Kidney epithelial cell (primary cell): ENCODE measurements around the gene IGFL4. TPM values are rescaled to one million over a fixed set of nuclear protein-coding genes. Genes with fewer than 3 reads are reported as not detected.
A peak's percentile ranks its signal among the peaks of the same experiment; 100 is the strongest.

ENCODE experiments used
- DNase-seq: peaks from one replicate; pipeline ENCODE4 v3.0.0-alpha.2; 2010; ENCODE audit warnings: low read depth
- H3K27me3 ChIP-seq: 2 replicates; pipeline ENCODE4 v1.6.0; 2011; ENCODE audit warnings: low read length; ENCODE audit not compliant: control insufficient read depth, insufficient read depth
- H3K36me3 ChIP-seq: 2 replicates; pipeline ENCODE4 v1.5.1; 2011; ENCODE audit warnings: low read length; ENCODE audit not compliant: control insufficient read depth, insufficient read depth
- H3K4me3 ChIP-seq: 2 replicates; pipeline ENCODE4 v1.5.1; 2011; ENCODE audit warnings: low read depth, mild to moderate bottlenecking, control low read depth, low read length
- total RNA-seq: library from RNA; depleted of rRNA; stranded (reverse); fragments of >200 nt; gene quantifications from 2 replicates; pipeline ENCODE4 v1.2.3, GENCODE V29; 2015
- TF ChIP-seq, protein P1 (sequence below): IDR thresholded peaks from 2 replicates; pipeline ENCODE4 v1.5.1; 2011; ENCODE audit warnings: mild to moderate bottlenecking, moderate library complexity, low read length, control low read depth, inconsistent platforms; ENCODE audit not compliant: insufficient read depth, poor library complexity, severe bottlenecking

IGFL4 gene
- total RNA-seq, 1 donor from 2014 or later: not detected

- Histone ChIP-seq H3K27me3 (peaks cover 25% of the 10 kb centered on the region), H3K36me3 (no peaks in the 10 kb centered on the region), H3K4me3 (no peak overlapping the region)
- TF ChIP-seq, protein P1, sequence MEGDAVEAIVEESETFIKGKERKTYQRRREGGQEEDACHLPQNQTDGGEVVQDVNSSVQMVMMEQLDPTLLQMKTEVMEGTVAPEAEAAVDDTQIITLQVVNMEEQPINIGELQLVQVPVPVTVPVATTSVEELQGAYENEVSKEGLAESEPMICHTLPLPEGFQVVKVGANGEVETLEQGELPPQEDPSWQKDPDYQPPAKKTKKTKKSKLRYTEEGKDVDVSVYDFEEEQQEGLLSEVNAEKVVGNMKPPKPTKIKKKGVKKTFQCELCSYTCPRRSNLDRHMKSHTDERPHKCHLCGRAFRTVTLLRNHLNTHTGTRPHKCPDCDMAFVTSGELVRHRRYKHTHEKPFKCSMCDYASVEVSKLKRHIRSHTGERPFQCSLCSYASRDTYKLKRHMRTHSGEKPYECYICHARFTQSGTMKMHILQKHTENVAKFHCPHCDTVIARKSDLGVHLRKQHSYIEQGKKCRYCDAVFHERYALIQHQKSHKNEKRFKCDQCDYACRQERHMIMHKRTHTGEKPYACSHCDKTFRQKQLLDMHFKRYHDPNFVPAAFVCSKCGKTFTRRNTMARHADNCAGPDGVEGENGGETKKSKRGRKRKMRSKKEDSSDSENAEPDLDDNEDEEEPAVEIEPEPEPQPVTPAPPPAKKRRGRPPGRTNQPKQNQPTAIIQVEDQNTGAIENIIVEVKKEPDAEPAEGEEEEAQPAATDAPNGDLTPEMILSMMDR: peak; percentile 87
- no peak for DNase-seq
These were observed 36.4 kb upstream of the IGFL4 start for GRCh38 chr19:46076951-46077814.

DNA sequence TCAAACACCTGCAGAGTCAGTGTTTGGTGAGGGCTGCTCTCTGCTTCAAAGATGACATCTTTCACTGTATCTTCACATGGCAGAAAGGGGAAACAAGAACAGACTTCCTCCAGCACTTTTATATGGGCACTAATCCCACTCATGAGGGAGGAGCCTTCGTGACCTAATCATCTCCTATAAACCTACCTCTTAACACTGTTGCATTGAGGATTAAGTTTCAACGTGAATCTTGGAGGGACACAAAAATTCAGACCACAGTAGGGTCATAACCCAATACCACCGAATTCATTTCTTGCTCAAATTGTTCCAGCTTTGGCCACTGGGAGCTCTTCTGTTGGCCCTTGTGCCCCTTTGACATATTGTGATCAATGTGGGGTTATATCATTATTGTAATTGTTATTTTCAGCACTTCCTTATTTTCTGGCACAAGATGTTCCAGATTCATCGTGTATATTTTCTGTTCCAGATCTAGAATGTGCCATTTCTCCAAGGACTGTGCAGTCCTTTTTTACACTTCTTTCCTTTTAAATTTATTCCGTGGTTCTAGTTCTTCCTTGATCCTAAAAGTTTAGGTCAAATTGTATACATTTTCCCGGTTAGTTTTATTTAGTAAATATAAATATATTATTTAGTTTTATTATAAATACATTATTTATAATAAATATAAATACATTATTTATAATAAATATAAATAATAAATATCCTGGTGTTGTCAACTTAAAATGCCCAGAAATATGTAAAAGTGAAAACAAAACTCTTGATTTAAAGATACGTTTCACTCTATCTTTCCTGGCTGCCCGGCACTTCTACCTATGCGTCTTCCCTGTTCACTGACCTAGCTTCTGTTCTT lies 35.5 kb upstream of the IGFL4 start:
- no peak for DNase-seq
- peaks cover 25% of the 10 kb centered on the region for H3K27me3 ChIP-seq
- TF ChIP-seq, protein P1: no peak
- H3K4me3 ChIP-seq: no peak overlapping the region
- no peaks in the 10 kb centered on the region for H3K36me3 ChIP-seq

- TF ChIP-seq, protein P1: no peak
- Histone ChIP-seq H3K4me3 (no peak overlapping the region), H3K36me3 (no peaks in the 10 kb centered on the region), H3K27me3 (peaks cover 21% of the 10 kb centered on the region)
- DNase-seq: no peak
These were observed 32.6 kb upstream of the IGFL4 start for GRCh38 chr19:46073268-46073922.

- TF ChIP-seq, protein P1: no peak
- no peak overlapping the region for H3K4me3 ChIP-seq
- peaks cover 7% of the 10 kb centered on the region for H3K27me3 ChIP-seq
- H3K36me3 ChIP-seq: no peaks in the 10 kb centered on the region
- DNase-seq: peak; percentile 21
These were observed 29.1 kb upstream of the IGFL4 start for GRCh38 chr19:46069806-46070341.

GRCh38 chr19:46068345-46069258 lies 27.8 kb upstream of the IGFL4 start:
- no peak overlapping the region for H3K4me3 ChIP-seq
- peaks cover 7% of the 10 kb centered on the region for H3K27me3 ChIP-seq
- TF ChIP-seq, protein P1: no peak
- DNase-seq: peak; percentile 45
- H3K36me3 ChIP-seq: no peaks in the 10 kb centered on the region
